ENCODE measurements around the gene CX3CL1.

DNA sequence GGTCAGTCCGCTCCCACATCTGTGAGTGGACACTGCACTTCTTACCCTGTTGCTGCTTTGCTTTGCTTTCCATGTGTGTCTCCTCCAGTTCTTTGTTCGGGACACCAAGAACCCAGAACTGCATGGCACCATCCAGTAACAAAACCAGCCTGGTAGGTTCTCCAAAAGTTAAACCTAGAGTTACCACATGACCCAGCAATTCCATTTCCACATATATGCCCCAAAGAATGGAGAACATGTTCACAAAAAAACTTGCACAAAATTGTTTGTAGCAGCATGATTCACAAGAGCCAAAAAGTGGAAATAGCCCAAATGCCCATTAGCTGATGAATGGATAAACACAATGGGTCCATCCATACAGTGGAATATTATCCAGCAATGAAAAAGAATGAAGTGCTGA, 24.0 kb upstream of the CX3CL1 start:
- TF ChIP-seq, protein P1, sequence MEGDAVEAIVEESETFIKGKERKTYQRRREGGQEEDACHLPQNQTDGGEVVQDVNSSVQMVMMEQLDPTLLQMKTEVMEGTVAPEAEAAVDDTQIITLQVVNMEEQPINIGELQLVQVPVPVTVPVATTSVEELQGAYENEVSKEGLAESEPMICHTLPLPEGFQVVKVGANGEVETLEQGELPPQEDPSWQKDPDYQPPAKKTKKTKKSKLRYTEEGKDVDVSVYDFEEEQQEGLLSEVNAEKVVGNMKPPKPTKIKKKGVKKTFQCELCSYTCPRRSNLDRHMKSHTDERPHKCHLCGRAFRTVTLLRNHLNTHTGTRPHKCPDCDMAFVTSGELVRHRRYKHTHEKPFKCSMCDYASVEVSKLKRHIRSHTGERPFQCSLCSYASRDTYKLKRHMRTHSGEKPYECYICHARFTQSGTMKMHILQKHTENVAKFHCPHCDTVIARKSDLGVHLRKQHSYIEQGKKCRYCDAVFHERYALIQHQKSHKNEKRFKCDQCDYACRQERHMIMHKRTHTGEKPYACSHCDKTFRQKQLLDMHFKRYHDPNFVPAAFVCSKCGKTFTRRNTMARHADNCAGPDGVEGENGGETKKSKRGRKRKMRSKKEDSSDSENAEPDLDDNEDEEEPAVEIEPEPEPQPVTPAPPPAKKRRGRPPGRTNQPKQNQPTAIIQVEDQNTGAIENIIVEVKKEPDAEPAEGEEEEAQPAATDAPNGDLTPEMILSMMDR (IDR thresholded peaks at IDR 0.05) = no peak
- TF ChIP-seq POLR2A (IDR thresholded peaks at IDR 0.05) = no peak

Measured in lower leg skin (tissue), 3 donors.